ENCODE data around the gene MMP11.
A peak's percentile ranks its signal among the peaks of the same experiment; 100 is the strongest.

The MMP11 gene

GRCh38 chr22:23760056-23760455 lies 12.6 kb upstream of the MMP11 start:
- no peak for DNase-seq (ENCODE audit: low read depth in 2 of 2)

GRCh38 chr22:23762842-23763578 lies 9.6 kb upstream of the MMP11 start, which contains the start of gene C22orf15:
TSS of gene C22orf15 (plus strand) at chr22:23762990. CDS start at chr22:23763307, 317 bp downstream.
- DNase-seq (ENCODE audit: low read depth in 2 of 2) = no peak

- peak in 1 of 2 experiments; percentile 56 for DNase-seq (ENCODE audit: low read depth in 2 of 2)
Observed at GRCh38 chr22:23763579-23763945, 9.1 kb upstream of the MMP11 start.

GRCh38 chr22:23763954-23764353 lies 8.7 kb upstream of the MMP11 start:
- no peak for DNase-seq (ENCODE audit: low read depth in 2 of 2)

- DNase-seq (ENCODE audit: low read depth in 2 of 2) = no peak
Observed at GRCh38 chr22:23764899-23765881, 7.5 kb upstream of the MMP11 start.

- DNase-seq (ENCODE audit: low read depth in 2 of 2) = no peak
Observed at GRCh38 chr22:23767303-23767672, 5.4 kb upstream of the MMP11 start.

- peak; percentile 54 to 79 for DNase-seq (ENCODE audit: low read depth in 2 of 2)
Observed at GRCh38 chr22:23767673-23768548, 4.7 kb upstream of the MMP11 start, which contains the start of gene CHCHD10. TSS of gene CHCHD10 (minus strand) at chr22:23767972. CDS start at chr22:23767874, 98 bp downstream.

- DNase-seq (ENCODE audit: low read depth in 2 of 2) = no peak
Observed at GRCh38 chr22:23769321-23769965, 3.2 kb upstream of the MMP11 start.

GRCh38 chr22:23772315-23772648 lies 367 bp upstream of the MMP11 start:
- DNase-seq (ENCODE audit: low read depth in 2 of 2) = no peak

GRCh38 chr22:23773483-23774113 lies 949 bp downstream of the MMP11 start:
- DNase-seq (ENCODE audit: low read depth in 2 of 2) = no peak

GRCh38 chr22:23774114-23774921 lies 1.7 kb downstream of the MMP11 start:
- no peak for DNase-seq (ENCODE audit: low read depth in 2 of 2)

GRCh38 chr22:23774922-23775436 lies 2.3 kb downstream of the MMP11 start:
- DNase-seq (ENCODE audit: low read depth in 2 of 2) = no peak

GRCh38 chr22:23775779-23776375 lies 3.2 kb downstream of the MMP11 start:
- DNase-seq (ENCODE audit: low read depth in 2 of 2) = no peak

- DNase-seq (ENCODE audit: low read depth in 2 of 2) = no peak
Observed at GRCh38 chr22:23777776-23778576, 5.3 kb downstream of the MMP11 start.

GRCh38 chr22:23778577-23778900 lies 5.9 kb downstream of the MMP11 start:
- no peak for DNase-seq (ENCODE audit: low read depth in 2 of 2)

GRCh38 chr22:23779083-23779482 lies 6.4 kb downstream of the MMP11 start:
- DNase-seq (ENCODE audit: low read depth in 2 of 2) = no peak

GRCh38 chr22:23779731-23780130 lies 7.1 kb downstream of the MMP11 start:
- no peak for DNase-seq (ENCODE audit: low read depth in 2 of 2)

GRCh38 chr22:23780146-23780748 lies 7.6 kb downstream of the MMP11 start:
- DNase-seq (ENCODE audit: low read depth in 2 of 2) = no peak
